Common myeloid progenitor, CD34-positive (primary cell): ENCODE data around the gene EZH2. TPM values are rescaled to one million over a fixed set of nuclear protein-coding genes. Genes with fewer than 3 reads are reported as not detected.

Experiments
- CTCF ChIA-PET: fragments of 350-600 bp; sonication (Branson Sonifier 250); formaldehyde crosslinking; loops from one replicate; lab custom pipeline; 2021; ENCODE audit warnings: antibody characterized with exemption; lab: Charles Lee
- POLR2A ChIA-PET: fragments of 350-600 bp; sonication (Branson Sonifier 250); formaldehyde crosslinking; loops from one replicate; lab custom pipeline; 2021; ENCODE audit warnings: antibody characterized with exemption; lab: Charles Lee
- DNase-seq, 3 donors: peaks; one replicate each; pipeline versions ENCODE4 v3.0.0 to v3.0.0-alpha.2; 2013
- H3K27ac ChIP-seq, 2 experiments: 1 replicate in 1 of 2; 2 replicates in 1 of 2; pipeline ENCODE4 v1.7.0; 2013; ENCODE audit warnings: inconsistent platforms in 2 of 2, low read length in 2 of 2, mild to moderate bottlenecking in 2 of 2, low read depth in 1 of 2, moderate library complexity in 1 of 2; ENCODE audit not compliant: severe bottlenecking in 2 of 2, insufficient read depth in 1 of 2, poor library complexity in 1 of 2
- H3K27me3 ChIP-seq, 5 experiments: replicated peaks in 2 of 5; 1 replicate in 3 of 5; 2 replicates in 2 of 5; pipeline versions ENCODE4 v1.6.1 to v1.7.0; 2013; ENCODE audit warnings: low read length in 4 of 5, mild to moderate bottlenecking in 2 of 5, moderate library complexity in 2 of 5, inconsistent platforms in 1 of 5; ENCODE audit not compliant: insufficient read depth in 5 of 5, control insufficient read depth in 4 of 5
- H3K36me3 ChIP-seq, 4 experiments: 1 replicate in 2 of 4; 2 replicates in 2 of 4; pipeline versions ENCODE4 v1.6.1 to v1.7.0; 2013; ENCODE audit warnings: low read length in 3 of 4, control low read depth in 1 of 4, mild to moderate bottlenecking in 1 of 4; ENCODE audit not compliant: control insufficient read depth in 4 of 4, insufficient read depth in 4 of 4
- H3K4me1 ChIP-seq, 4 experiments: 1 replicate in 3 of 4; 2 replicates in 1 of 4; pipeline versions ENCODE4 v1.6.1 to v1.7.1; 2013; ENCODE audit warnings: low read length in 3 of 4, mild to moderate bottlenecking in 3 of 4, control low read depth in 1 of 4, inconsistent platforms in 1 of 4, moderate library complexity in 1 of 4; ENCODE audit not compliant: control insufficient read depth in 4 of 4, insufficient read depth in 4 of 4; ENCODE audit errors: control extremely low read depth in 1 of 4
- H3K4me3 ChIP-seq, 7 experiments: 1 replicate in 4 of 7; 2 replicates in 3 of 7; pipeline versions ENCODE4 v1.5.1 to v1.7.0; 2013; ENCODE audit warnings: mild to moderate bottlenecking in 7 of 7, low read length in 6 of 7, moderate library complexity in 6 of 7, inconsistent platforms in 2 of 7, low read depth in 2 of 7, control low read depth in 1 of 7; ENCODE audit not compliant: insufficient read depth in 4 of 7, control insufficient read depth in 1 of 7; ENCODE audit errors: extremely low read depth in 1 of 7
- H3K9me3 ChIP-seq, 5 experiments: 1 replicate in 4 of 5; 2 replicates in 1 of 5; pipeline versions ENCODE4 v1.6.1 to v1.7.1; 2013; ENCODE audit warnings: low read length in 4 of 5, mild to moderate bottlenecking in 2 of 5, inconsistent platforms in 1 of 5, low read depth in 1 of 5, moderate library complexity in 1 of 5; ENCODE audit not compliant: control insufficient read depth in 4 of 5, insufficient read depth in 2 of 5; ENCODE audit errors: control extremely low read depth in 1 of 5
- WGBS: methylation state at CpG from one replicate; pipeline ENCODE4 v1.1.5; 2013; ENCODE audit not compliant: insufficient coverage; 5-methylcytosine and 5-hydroxymethylcytosine counted together
- polyA plus RNA-seq: library from polyadenylated mRNA; unstranded; fragments of 120-200 nt; gene quantifications from one replicate; pipeline ENCODE4 v1.2.1, GENCODE V29; 2013

Gene EZH2
- 27.8 TPM for polyA plus RNA-seq

GRCh38 chr7:148884049-148884298, at the start of gene EZH2:
EZH2 (minus strand) TSS chr7:148884291; CDS start chr7:148847298, 36,993 bp downstream.
- Histone ChIP-seq H3K27me3 (no peaks in the 10 kb centered on the region), H3K36me3 (no peaks in the 10 kb centered on the region), H3K4me1 (peaks cover 0 to 21% (median 11%) of the 10 kb centered on the region in 4 experiments), H3K4me3 (peak within 1 kb of the TSS; percentile 78 to 98 (median 90)), H3K27ac (peak within 1 kb of the TSS; percentile 87 to 93), H3K9me3 (no peaks in the 10 kb centered on the region)
- WGBS, result 0% methylated on average over 34 of the region's 50 CpGs
- ChIA-PET CTCF (interaction anchor here (0.6 to 1.7 kb wide), 3 partner anchors 47 to 263 kb away, joined by 3 to 5 read pairs (median 4); no protein-coding TSS in a partner anchor), POLR2A (interaction anchor here (1.4 kb wide), 1 partner anchor 28 kb away, joined by 4 read pairs; no protein-coding TSS in a partner anchor)
- no peak for DNase-seq

- H3K4me1 ChIP-seq, result no peaks in the 10 kb centered on the region
- POLR2A ChIA-PET, result no interaction called here
- CTCF ChIA-PET, result interaction anchor here (0.9 to 1.8 kb wide), 3 partner anchors 10 to 31 kb away, joined by 3 to 6 read pairs (median 3); no protein-coding TSS in a partner anchor
- H3K9me3 ChIP-seq, result no peaks in the 10 kb centered on the region
- H3K27ac ChIP-seq, result no peak overlapping the region
- no peak overlapping the region for H3K4me3 ChIP-seq
- H3K27me3 ChIP-seq, result no peaks in the 10 kb centered on the region
- no peak for DNase-seq
- H3K36me3 ChIP-seq, result no peaks in the 10 kb centered on the region
- WGBS, result 94% methylated on average over 3 of the region's 5 CpGs
These were observed 47.4 kb upstream of the EZH2 start for GRCh38 chr7:148931470-148931869.

- 88% methylated on average over 6 of the region's 10 CpGs for WGBS
- no peaks in the 10 kb centered on the region for H3K4me1 ChIP-seq
These were observed 46.2 kb upstream of the EZH2 start for GRCh38 chr7:148930335-148930734.

GRCh38 chr7:148929176-148929575, 45.1 kb upstream of the EZH2 start:
- ChIA-PET POLR2A (no interaction called here), CTCF (no interaction called here)
- WGBS, result 93% methylated on average over 6 of the region's 6 CpGs

More at GRCh38 chr7:148930335-148930734, 46.2 kb upstream of the EZH2 start:
- ChIA-PET POLR2A (interaction anchor here (0.7 kb wide), 1 partner anchor 64 kb away, joined by 5 read pairs; no protein-coding TSS in a partner anchor), CTCF (interaction anchor here (1.8 kb wide), 1 partner anchor 10 kb away, joined by 6 read pairs; no protein-coding TSS in a partner anchor)
- Histone ChIP-seq H3K9me3 (no peaks in the 10 kb centered on the region), H3K27me3 (no peaks in the 10 kb centered on the region), H3K36me3 (no peaks in the 10 kb centered on the region), H3K27ac (no peak overlapping the region), H3K4me3 (no peak overlapping the region)
- DNase-seq, result no peak

GRCh38 chr7:148927123-148928045, 43.3 kb upstream of the EZH2 start:
- Histone ChIP-seq H3K4me3 (no peak overlapping the region), H3K27ac (no peak overlapping the region), H3K4me1 (peaks cover 0 to 3% (median 2%) of the 10 kb centered on the region in 4 experiments), H3K27me3 (no peaks in the 10 kb centered on the region), H3K36me3 (no peaks in the 10 kb centered on the region), H3K9me3 (no peaks in the 10 kb centered on the region)
- ChIA-PET POLR2A (no interaction called here), CTCF (no interaction called here)
- DNase-seq, result no peak
- WGBS, result 100% methylated on average over 2 of the region's 10 CpGs

More at GRCh38 chr7:148929176-148929575, 45.1 kb upstream of the EZH2 start:
- Histone ChIP-seq H3K4me1 (no peaks in the 10 kb centered on the region), H3K27ac (no peak overlapping the region), H3K9me3 (no peaks in the 10 kb centered on the region), H3K4me3 (no peak overlapping the region), H3K27me3 (no peaks in the 10 kb centered on the region), H3K36me3 (no peaks in the 10 kb centered on the region)
- DNase-seq, result no peak

GRCh38 chr7:148925836-148926235, 41.7 kb upstream of the EZH2 start:
- POLR2A ChIA-PET, result no interaction called here
- no peak for DNase-seq
- CTCF ChIA-PET, result no interaction called here
- no peaks in the 10 kb centered on the region for H3K27me3 ChIP-seq
- 95% methylated on average over 8 of the region's 9 CpGs for WGBS
- H3K9me3 ChIP-seq, result no peaks in the 10 kb centered on the region
- no peak overlapping the region for H3K27ac ChIP-seq
- H3K4me1 ChIP-seq, result peaks cover 0 to 3% (median 2%) of the 10 kb centered on the region in 4 experiments
- H3K36me3 ChIP-seq, result no peaks in the 10 kb centered on the region
- no peak overlapping the region for H3K4me3 ChIP-seq

GRCh38 chr7:148924011-148924410, 39.9 kb upstream of the EZH2 start:
- POLR2A ChIA-PET, result no interaction called here
- CTCF ChIA-PET, result interaction anchor here (1.3 to 1.7 kb wide), 3 partner anchors 15 to 348 kb away, joined by 3 to 4 read pairs (median 4); no protein-coding TSS in a partner anchor

More at GRCh38 chr7:148924011-148924410, 39.9 kb upstream of the EZH2 start:
- Histone ChIP-seq H3K36me3 (no peaks in the 10 kb centered on the region), H3K9me3 (no peaks in the 10 kb centered on the region), H3K4me3 (no peak overlapping the region), H3K27ac (no peak overlapping the region), H3K27me3 (no peaks in the 10 kb centered on the region), H3K4me1 (peaks cover 0 to 3% (median 2%) of the 10 kb centered on the region in 4 experiments)
- DNase-seq, result no peak
- WGBS, result 98% methylated on average over 3 of the region's 5 CpGs
